Thyroid gland (tissue), 4 donors: ENCODE data around the gene CINP. TPM values are rescaled to one million over a fixed set of nuclear protein-coding genes. Genes with fewer than 3 reads are reported as not detected.

ENCODE experiments used
- DNase-seq, 2 donors: peaks; one replicate each; pipeline ENCODE4 v3.0.0-alpha.2; 2019
- H3K27ac ChIP-seq, 3 donors: fragments of 200-600 bp; sonication (generic); 1 replicate in 2 of 3; 2 replicates in 1 of 3; pipeline ENCODE4 v1.5.1; 2016 to 2019; ENCODE audit warnings: mild to moderate bottlenecking in 1 of 3, moderate library complexity in 1 of 3
- H3K27me3 ChIP-seq: fragments of 200-600 bp; sonication (generic); one replicate; pipeline ENCODE4 v1.5.1; 2019
- H3K36me3 ChIP-seq, 2 donors: fragments of 200-600 bp; sonication (generic); one replicate each; pipeline ENCODE4 v1.5.1; 2016 to 2019
- H3K4me1 ChIP-seq, 2 donors: fragments of 200-600 bp; sonication (generic); one replicate each; pipeline ENCODE4 v1.5.1; 2017 to 2019
- H3K4me3 ChIP-seq, 3 donors: fragments of 200-600 bp; sonication (generic); replicated peaks in 1 of 3; 1 replicate in 2 of 3; 2 replicates in 1 of 3; pipeline ENCODE4 v1.5.1; 2016; ENCODE audit warnings: mild to moderate bottlenecking in 1 of 3
- H3K9me3 ChIP-seq: fragments of 200-600 bp; sonication (generic); one replicate; pipeline ENCODE4 v1.5.1; 2017
- POLR2A ChIP-seq, 2 donors: fragments of 450-650 bp; IDR thresholded peaks; one replicate each; pipeline ENCODE4 v1.6.1; 2017; ENCODE audit warnings: antibody characterized with exemption in 2 of 2, mild to moderate bottlenecking in 2 of 2, moderate library complexity in 1 of 2
- WGBS, 2 donors: methylation state at CpG; one replicate each; pipeline ENCODE4 v1.1.5; 2017; 5-methylcytosine and 5-hydroxymethylcytosine counted together
- intact Hi-C: fragments of 100-400 bp; cut with DNase I; formaldehyde crosslinking; loops from one replicate; pipeline ENCODE4 v1.15.1; 2023
- total RNA-seq, 4 donors: library from RNA; depleted of rRNA; stranded (reverse); fragments of >200 nt; gene quantifications; one replicate each; pipeline ENCODE4 v1.2.3, GENCODE V29; 2016
- TF ChIP-seq, protein P1 (sequence below), 6 experiments: fragments of 200-600 bp in 3 of 6; fragments of 450-650 bp in 3 of 6; sonication (generic) in 3 of 6; IDR thresholded peaks; one replicate each; pipeline ENCODE4 v1.5.1; 2016 to 2019; ENCODE audit warnings: antibody characterized with exemption in 6 of 6, mild to moderate bottlenecking in 2 of 6, inconsistent platforms in 1 of 6, moderate library complexity in 1 of 6

Gene CINP
- total RNA-seq, 4 donors from 2014 or later, result 31.9 to 43.3 (median 39.7) TPM

DNA sequence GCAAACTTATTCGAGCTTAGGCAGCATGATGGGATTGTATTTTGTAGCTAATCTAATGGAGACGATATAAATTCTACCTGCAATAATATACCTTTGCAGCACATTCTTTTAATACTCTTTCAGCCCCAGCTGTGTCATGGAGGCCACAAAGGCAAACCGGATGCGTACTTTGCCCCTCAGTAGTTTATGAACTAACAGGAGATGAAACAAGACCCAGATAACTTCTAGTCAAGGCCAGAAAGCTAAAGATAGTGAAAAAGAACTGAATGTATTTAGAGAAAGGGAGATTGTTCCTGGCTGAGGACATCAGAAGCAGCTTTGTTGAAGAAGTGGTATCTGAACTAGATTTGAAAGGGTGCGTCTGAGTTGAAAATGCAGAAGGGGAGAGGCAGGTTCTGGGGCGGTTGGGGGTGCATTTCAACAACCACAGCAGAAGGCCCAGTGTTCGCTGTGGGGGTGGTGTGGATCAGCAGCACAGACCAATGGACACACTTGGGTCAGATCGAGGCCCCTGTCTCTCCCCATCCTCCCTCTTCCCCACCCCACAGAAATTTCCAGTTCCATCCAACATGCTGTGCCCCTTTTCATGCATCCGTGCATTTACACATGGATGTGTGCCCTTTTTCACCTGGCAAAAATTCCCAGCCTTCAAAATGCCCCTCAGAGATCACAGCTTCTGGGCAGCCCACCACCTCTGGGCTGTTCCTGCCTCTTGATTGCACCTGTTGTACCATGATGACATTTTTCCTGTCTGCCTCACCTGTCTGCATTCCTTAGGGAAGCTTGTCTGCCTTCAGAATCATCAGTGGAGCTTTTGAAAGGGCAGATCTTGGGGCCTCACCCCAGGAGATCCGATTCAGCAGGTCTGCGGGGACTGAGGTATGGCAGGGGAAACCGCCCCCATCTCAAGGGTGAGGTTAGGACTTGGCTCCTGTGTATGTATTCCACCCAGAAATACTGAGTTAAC, 41.0 kb downstream of the CINP start:
- TF ChIP-seq POLR2A (IDR thresholded peaks at IDR 0.05), result no peak
- TF ChIP-seq, protein P1, sequence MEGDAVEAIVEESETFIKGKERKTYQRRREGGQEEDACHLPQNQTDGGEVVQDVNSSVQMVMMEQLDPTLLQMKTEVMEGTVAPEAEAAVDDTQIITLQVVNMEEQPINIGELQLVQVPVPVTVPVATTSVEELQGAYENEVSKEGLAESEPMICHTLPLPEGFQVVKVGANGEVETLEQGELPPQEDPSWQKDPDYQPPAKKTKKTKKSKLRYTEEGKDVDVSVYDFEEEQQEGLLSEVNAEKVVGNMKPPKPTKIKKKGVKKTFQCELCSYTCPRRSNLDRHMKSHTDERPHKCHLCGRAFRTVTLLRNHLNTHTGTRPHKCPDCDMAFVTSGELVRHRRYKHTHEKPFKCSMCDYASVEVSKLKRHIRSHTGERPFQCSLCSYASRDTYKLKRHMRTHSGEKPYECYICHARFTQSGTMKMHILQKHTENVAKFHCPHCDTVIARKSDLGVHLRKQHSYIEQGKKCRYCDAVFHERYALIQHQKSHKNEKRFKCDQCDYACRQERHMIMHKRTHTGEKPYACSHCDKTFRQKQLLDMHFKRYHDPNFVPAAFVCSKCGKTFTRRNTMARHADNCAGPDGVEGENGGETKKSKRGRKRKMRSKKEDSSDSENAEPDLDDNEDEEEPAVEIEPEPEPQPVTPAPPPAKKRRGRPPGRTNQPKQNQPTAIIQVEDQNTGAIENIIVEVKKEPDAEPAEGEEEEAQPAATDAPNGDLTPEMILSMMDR (IDR thresholded peaks at IDR 0.05), result no peak
- 88 to 93% methylated on average over 11 to 12 of the region's 12 CpGs for WGBS, 2 donors
- Histone ChIP-seq H3K27me3 (no peaks in the 10 kb centered on the region), H3K27ac (no peak overlapping the region), H3K4me1 (peaks cover 11 to 25% of the 10 kb centered on the region in 2 donors), H3K4me3 (no peak overlapping the region), H3K9me3 (no peaks in the 10 kb centered on the region), H3K36me3 (peaks cover 4 to 11% of the 10 kb centered on the region in 2 donors)
- intact Hi-C loops, result no loop called here
- no peak for DNase-seq

DNA sequence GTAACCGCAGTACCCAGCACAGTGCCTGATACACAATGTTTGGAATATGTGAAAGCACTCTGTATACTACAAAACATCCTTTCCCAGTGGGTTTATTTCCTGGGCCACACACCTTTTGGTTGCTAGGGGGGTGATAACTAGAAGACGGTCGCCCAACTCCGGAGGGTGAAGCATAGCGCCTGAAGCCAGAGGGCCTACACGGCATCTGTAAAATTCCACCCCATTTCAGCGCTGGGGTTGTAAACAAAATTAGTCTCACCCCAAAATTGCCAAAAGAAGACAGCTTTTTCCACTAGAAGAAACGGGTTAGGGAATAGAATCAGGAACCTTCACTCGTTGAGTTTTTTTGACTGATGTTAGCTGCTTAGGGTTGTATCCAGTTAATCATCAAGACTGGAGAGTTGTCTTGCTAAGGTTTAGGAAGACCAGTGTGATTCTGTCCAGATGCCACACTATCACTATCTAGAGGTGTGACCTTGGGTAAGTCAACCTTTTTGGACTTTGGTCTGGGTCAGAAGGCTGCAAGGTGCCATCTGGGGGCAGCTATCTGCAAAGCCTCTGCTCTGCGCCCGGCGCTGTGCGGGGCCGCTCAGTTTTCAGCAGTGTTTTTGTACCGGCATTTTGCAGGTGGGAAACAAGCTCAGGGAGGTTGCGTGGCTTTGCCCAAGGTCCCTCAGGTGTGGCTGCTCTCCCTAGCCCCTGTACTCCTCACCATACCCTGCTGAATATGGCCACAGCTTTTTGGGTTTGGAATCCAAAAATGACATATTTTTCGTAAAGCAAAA, 41.8 kb downstream of the CINP start:
- Histone ChIP-seq H3K4me1 (peaks cover 14 to 30% of the 10 kb centered on the region in 2 donors), H3K4me3 (no peak overlapping the region), H3K27me3 (no peaks in the 10 kb centered on the region), H3K9me3 (no peaks in the 10 kb centered on the region), H3K27ac (peak overlapping the region in 2 of 3 donors; percentile 91 to 95), H3K36me3 (peaks cover under 1 to 4% of the 10 kb centered on the region in 2 donors)
- WGBS, 2 donors, result 92 to 93% methylated on average over 17 of the region's 17 CpGs
- DNase-seq, result no peak
- no peak for TF ChIP-seq POLR2A (IDR thresholded peaks at IDR 0.05)
- TF ChIP-seq, protein P1 (IDR thresholded peaks at IDR 0.05), result no peak
- intact Hi-C loops, result no loop called here

DNA sequence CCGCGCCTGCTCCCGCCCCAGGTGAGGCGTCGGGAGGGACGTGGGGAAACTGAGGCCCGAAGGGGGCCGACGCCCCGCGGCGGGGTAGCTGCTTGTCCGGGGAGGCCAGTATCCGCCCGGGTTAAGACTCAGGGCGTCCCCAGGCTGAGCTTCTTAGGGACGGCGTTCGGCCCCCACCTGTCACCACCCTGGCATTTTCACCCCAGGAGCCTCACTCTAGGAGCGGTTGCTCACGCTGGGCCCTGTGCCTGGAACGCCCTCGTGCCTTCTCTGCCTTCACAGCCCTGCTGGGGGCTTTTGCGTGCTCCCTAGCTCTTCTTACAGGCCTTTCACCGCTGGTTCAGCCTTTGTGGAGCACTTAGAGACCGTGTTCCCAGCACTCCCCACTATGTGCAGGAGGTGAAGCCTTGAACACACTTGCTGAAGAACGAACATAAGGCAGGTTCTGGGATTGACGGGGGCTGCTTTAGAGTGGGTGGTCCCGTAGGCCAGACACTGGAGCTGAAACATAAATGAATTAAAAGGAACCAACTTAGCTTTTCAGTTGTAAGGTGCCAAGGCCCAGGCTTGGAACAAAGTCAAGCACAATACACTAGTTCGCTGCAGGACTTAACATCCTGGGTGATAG, 42.5 kb downstream of the CINP start:
- Histone ChIP-seq H3K36me3 (no peaks in the 10 kb centered on the region), H3K4me1 (peaks cover 15 to 30% of the 10 kb centered on the region in 2 donors), H3K27ac (peak overlapping the region; percentile 66 to 95 (median 91)), H3K4me3 (peak overlapping the region in 2 of 3 donors; percentile 1 to 69), H3K27me3 (no peaks in the 10 kb centered on the region), H3K9me3 (no peaks in the 10 kb centered on the region)
- no peak for TF ChIP-seq POLR2A (IDR thresholded peaks at IDR 0.05)
- TF ChIP-seq, protein P1 (IDR thresholded peaks at IDR 0.05), result no peak
- WGBS, 2 donors, result 12 to 15% methylated on average over 11 to 14 of the region's 30 CpGs
- intact Hi-C loops, result no loop called here
- peak; percentile 55 to 59 for DNase-seq

DNA sequence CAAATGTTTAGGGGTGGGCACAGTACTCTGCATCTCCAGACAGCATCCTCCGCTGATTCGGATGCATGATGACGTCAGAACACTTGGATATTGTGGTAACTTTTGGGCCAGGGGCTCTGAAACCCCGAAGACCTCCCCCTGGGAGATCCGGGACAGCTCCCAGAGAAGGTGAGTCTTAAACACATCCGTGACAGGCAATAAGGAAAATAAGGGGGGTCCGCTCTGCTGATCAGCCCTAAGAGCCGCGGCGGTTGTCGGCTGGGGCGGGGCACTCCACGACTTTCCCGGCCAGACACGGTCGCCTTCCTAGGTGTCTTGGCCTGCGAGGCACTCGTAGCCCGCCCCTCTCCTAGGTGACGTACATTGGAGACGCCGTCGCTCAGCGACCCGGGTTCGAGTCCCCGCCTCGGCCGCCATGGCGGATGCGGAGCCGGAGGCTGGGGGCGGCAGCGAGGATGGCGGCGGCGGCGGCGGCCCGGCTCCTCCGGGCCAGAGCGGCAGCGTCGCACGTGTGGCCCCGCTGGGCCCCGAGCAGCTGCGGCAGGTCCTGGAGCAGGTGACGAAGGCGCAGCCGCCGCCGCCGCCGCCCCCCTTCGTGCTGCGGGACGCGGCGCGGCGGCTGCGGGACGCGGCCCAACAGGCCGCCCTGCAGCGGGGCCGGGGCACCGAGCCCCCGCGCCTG, 43.2 kb downstream of the CINP start, which contains the start of gene ZNF839:
Gene ZNF839, plus strand, starts transcription at position 396 of the 682 bp plus-strand sequence. Its CDS starts 20 bp downstream, at position 416.
- H3K9me3 ChIP-seq, result no peaks in the 10 kb centered on the region
- peak; percentile 92 to 93 for DNase-seq
- no peaks in the 10 kb centered on the region for H3K27me3 ChIP-seq
- H3K36me3 ChIP-seq, result no peaks in the 10 kb centered on the region
- peaks cover 20 to 33% of the 10 kb centered on the region in 2 donors for H3K4me1 ChIP-seq
- peak within 1 kb of the TSS; percentile 1 to 69 (median 40) for H3K4me3 ChIP-seq
- intact Hi-C loops, result loop anchor here (10.0 kb wide), 1 partner anchor 275 kb away; no protein-coding TSS in a partner anchor
- 0% methylated on average over 3 to 9 of the region's 71 CpGs for WGBS, 2 donors
- peak within 1 kb of the TSS; percentile 66 to 95 (median 91) for H3K27ac ChIP-seq
- TF ChIP-seq, protein P1 (IDR thresholded peaks at IDR 0.05), result peak in 1 of 6 experiments; percentile 30
- peak in 1 of 2 donors; percentile 49 for TF ChIP-seq POLR2A (IDR thresholded peaks at IDR 0.05)
